HG02970 (cell line): ENCODE data around the gene MICALL2.

Experiments
- ATAC-seq: cut with Tn5 transposase; IDR thresholded peaks from one replicate; pipeline ENCODE4 v1.9.1; 2021; ENCODE audit warnings: mild to moderate bottlenecking, moderate library complexity, moderate number of reproducible peaks; ENCODE audit not compliant: unreplicated experiment, low FRiP score

The MICALL2 gene

GRCh38 chr7:1437155-1437880 is 22.0 kb downstream of the MICALL2 start:
- no peak for ATAC-seq

GRCh38 chr7:1436608-1437007 is 22.7 kb downstream of the MICALL2 start:
- no peak for ATAC-seq

- no peak for ATAC-seq
Measured at GRCh38 chr7:1434891-1435670, 24.2 kb downstream of the MICALL2 start.

GRCh38 chr7:1434165-1434718 is 25.0 kb downstream of the MICALL2 start:
- no peak for ATAC-seq

GRCh38 chr7:1433128-1433920 is 25.9 kb downstream of the MICALL2 start:
- no peak for ATAC-seq

GRCh38 chr7:1432411-1433082 is 26.7 kb downstream of the MICALL2 start:
- ATAC-seq = no peak

GRCh38 chr7:1431634-1432380 is 27.5 kb downstream of the MICALL2 start:
- no peak for ATAC-seq

GRCh38 chr7:1431226-1431625 is 28.0 kb downstream of the MICALL2 start:
- no peak for ATAC-seq

- ATAC-seq = no peak
Measured at GRCh38 chr7:1430056-1430845, 29.0 kb downstream of the MICALL2 start.

GRCh38 chr7:1428941-1429501 is 30.2 kb downstream of the MICALL2 start:
- no peak for ATAC-seq

- ATAC-seq = no peak
Measured at GRCh38 chr7:1427064-1427657, 32.1 kb downstream of the MICALL2 start.

- ATAC-seq = no peak
Measured at GRCh38 chr7:1426474-1426873, 32.8 kb downstream of the MICALL2 start.

- no peak for ATAC-seq
Measured at GRCh38 chr7:1425292-1426136, 33.8 kb downstream of the MICALL2 start.

- ATAC-seq = no peak
Measured at GRCh38 chr7:1424041-1424440, 35.2 kb downstream of the MICALL2 start.

GRCh38 chr7:1423264-1423811 is 35.9 kb downstream of the MICALL2 start:
- no peak for ATAC-seq

GRCh38 chr7:1422512-1423263 is 36.6 kb downstream of the MICALL2 start:
- ATAC-seq = no peak
